A549 (cell line): Measurements from ENCODE around the gene NUDT14. TPM values are rescaled to one million over a fixed set of nuclear protein-coding genes. Genes with fewer than 3 reads are reported as not detected.
A peak's percentile ranks its signal among the peaks of the same experiment; 100 is the strongest.

Experiments used
- ATAC-seq, 2 experiments: fragments of 200-7000 bp in 1 of 2; fragments of >200 bp in 1 of 2; cut with Nextera tagmentation in 1 of 2; cut with Tn5 transposase in 1 of 2; 3 replicates each; pipeline versions ENCODE4 v1.8.0 to v1.9.1; 2018 to 2020; ENCODE audit warnings: mild to moderate bottlenecking in 1 of 2, moderate library complexity in 1 of 2
- CTCF ChIA-PET: fragments of 300-600 bp; sonication (Branson Sonifier 250); formaldehyde crosslinking; extraction: SDS; loops from one replicate; lab custom pipeline; 2021; ENCODE audit warnings: antibody characterized with exemption, inconsistent platforms; lab: Yijun Ruan, JAX
- POLR2A ChIA-PET: fragments of 350-600 bp; formaldehyde crosslinking; extraction: SDS; loops from one replicate; lab custom pipeline; 2021; ENCODE audit warnings: antibody characterized with exemption, inconsistent platforms; lab: Yijun Ruan, JAX
- DNase-seq, 2 experiments: peaks; one replicate each; pipeline versions ENCODE4 v3.0.0 to v3.0.0-alpha.2; 2011 to 2016; ENCODE audit warnings: low read depth in 1 of 2, low spot score in 1 of 2
- FAIRE-seq: peaks from 2 replicates; lab custom pipeline; 2011; peaks lifted over from hg19 to GRCh38; lab: Jason Lieb, UNC
- H3K27ac ChIP-seq, 2 experiments: fragments of >200 bp; sonication (Bioruptor Twin); formaldehyde crosslinking; 3 replicates each; pipeline ENCODE4 v1.5.1; 2016 to 2017
- H3K4me1 ChIP-seq: fragments of >200 bp; sonication (Bioruptor Twin); formaldehyde crosslinking; 3 replicates; pipeline ENCODE4 v1.6.1; 2016
- H3K4me2 ChIP-seq: fragments of >200 bp; sonication (Bioruptor Twin); formaldehyde crosslinking; 3 replicates; pipeline ENCODE4 v1.6.1; 2016
- H3K4me3 ChIP-seq: fragments of >200 bp; sonication (Bioruptor Twin); formaldehyde crosslinking; 3 replicates; pipeline ENCODE4 v1.5.1; 2016
- H3K9me3 ChIP-seq: fragments of >200 bp; sonication (Bioruptor Twin); formaldehyde crosslinking; 3 replicates; pipeline ENCODE4 v1.6.1; 2016
- BCL3 ChIP-seq: fragments of >200 bp; sonication (Bioruptor Twin); formaldehyde crosslinking; IDR thresholded peaks from 3 replicates; pipeline ENCODE4 v1.6.1; 2016
- CBX2 ChIP-seq: fragments of 200-600 bp; sonication (generic); IDR thresholded peaks from 2 replicates; pipeline ENCODE4 v1.6.1; 2016; ENCODE audit warnings: low read depth, mild to moderate bottlenecking, borderline replicate concordance
- CHD2 ChIP-seq: fragments of 150-350 bp; IDR thresholded peaks from 2 replicates; pipeline ENCODE4 v1.6.1; 2014; ENCODE audit warnings: low read length; ENCODE audit not compliant: partially characterized antibody
- ESRRA ChIP-seq: fragments of 150-350 bp; IDR thresholded peaks from 2 replicates; pipeline ENCODE4 v1.6.1; 2014; ENCODE audit warnings: mild to moderate bottlenecking, low read length, borderline replicate concordance
- FOSB ChIP-seq: fragments of 250-450 bp; sonication (Bioruptor Pico); IDR thresholded peaks from 2 replicates; pipeline ENCODE4 v1.5.0; 2020; ENCODE audit warnings: mild to moderate bottlenecking, moderate library complexity
- HEYL ChIP-seq: fragments of 250-450 bp; sonication (Bioruptor Pico); IDR thresholded peaks from 2 replicates; pipeline ENCODE4 v1.8.0; 2021; ENCODE audit warnings: mild to moderate bottlenecking, moderate library complexity
- HMGXB4 ChIP-seq: fragments of 250-450 bp; sonication (Bioruptor Pico); IDR thresholded peaks from 2 replicates; pipeline ENCODE4 v1.5.0; 2021; ENCODE audit warnings: mild to moderate bottlenecking, moderate library complexity, borderline replicate concordance
- MAX ChIP-seq: IDR thresholded peaks from 2 replicates; pipeline ENCODE4 v1.6.1; 2012
- MYC ChIP-seq: IDR thresholded peaks from 2 replicates; pipeline ENCODE4 v1.6.1; 2012; ENCODE audit warnings: mild to moderate bottlenecking, inconsistent platforms, low read length, improper control_type of control experiment, borderline replicate concordance
- NFE2L2 ChIP-seq: fragments of 150-350 bp; conservative IDR thresholded peaks from 2 replicates; pipeline ENCODE4 v1.6.1; 2014; ENCODE audit warnings: low read length
- NPAS2 ChIP-seq: fragments of 250-450 bp; sonication (Bioruptor Pico); IDR thresholded peaks from 2 replicates; pipeline ENCODE4 v1.8.0; 2022; ENCODE audit warnings: mild to moderate bottlenecking, moderate library complexity, borderline replicate concordance
- RCOR1 ChIP-seq: fragments of 150-350 bp; IDR thresholded peaks from 2 replicates; pipeline ENCODE4 v1.6.1; 2014; ENCODE audit warnings: antibody characterized with exemption, low read length, low read depth
- SMC3 ChIP-seq: fragments of >200 bp; sonication (Bioruptor Twin); formaldehyde crosslinking; IDR thresholded peaks from 3 replicates; pipeline ENCODE4 v1.6.1; 2018; ENCODE audit warnings: inconsistent platforms
- TFCP2L1 ChIP-seq: fragments of 250-450 bp; sonication (Bioruptor Pico); IDR thresholded peaks from 2 replicates; pipeline ENCODE4 v1.5.0; 2021; ENCODE audit warnings: mild to moderate bottlenecking
- TP53 ChIP-seq: fragments of 250-450 bp; sonication (Bioruptor Pico); IDR thresholded peaks from 2 replicates; pipeline ENCODE4 v1.5.0; 2021; ENCODE audit warnings: mild to moderate bottlenecking, moderate library complexity
- ZFP36 ChIP-seq: fragments of 450-650 bp; IDR thresholded peaks from 2 replicates; pipeline ENCODE4 v1.6.1; 2014; ENCODE audit warnings: borderline replicate concordance; ENCODE audit not compliant: partially characterized antibody
- WGBS: methylation state at CpG from one replicate; pipeline ENCODE4 v1.1.6; 2017; ENCODE audit errors: missing lambda C conversion rate; 5-methylcytosine and 5-hydroxymethylcytosine counted together
- polyA plus RNA-seq, 4 experiments: library from polyadenylated mRNA; depleted of rRNA in 3 of 4; stranded (reverse); fragments of >200 nt; fragmentation: RNase III in 1 of 4; extraction: RNeasy Plus Mini Kit Qiagen cat#74134 plus additional on column Dnase treatment in 1 of 4; gene quantifications; 2 replicates in 3 of 4; 3 replicates in 1 of 4; pipeline ENCODE4 v1.2.3, GENCODE V29; 2011 to 2017

NUDT14 gene
- polyA plus RNA-seq, 2 of the 4 experiments (the other 2 are of a cell fraction) = 12.6 to 30.7 TPM

GRCh38 chr14:105195051-105195450 lies 13.9 kb upstream of the NUDT14 start (continued):
- TF ChIP-seq BCL3 (no peak), HEYL (CRISPR knock-in tag) (no peak), NFE2L2 (no peak), RCOR1 (no peak), TP53 (CRISPR knock-in tag) (no peak), MYC (no peak)
- TF ChIP-seq, all 56 proteins: peak for 0

- 47% methylated on average over 17 of the region's 17 CpGs for WGBS
- no peak overlapping the region for H3K4me3 ChIP-seq
- FAIRE-seq (no peak), DNase-seq (no peak), ATAC-seq (peak; percentile 8; a peak in 3 of 6 replicates)
- H3K27ac ChIP-seq = peak overlapping the region in 1 of 2 experiments; percentile 71; a peak in 2 of 6 replicates
- ChIA-PET CTCF (interaction anchor here (1.2 to 4.5 kb wide), 5 partner anchors 10 to 88 kb away, joined by 3 to 26 read pairs (median 4); no protein-coding TSS in a partner anchor), POLR2A (interaction anchor here (1.1 kb wide), 1 partner anchor 107 kb away, joined by 4 read pairs; no protein-coding TSS in a partner anchor)
- peak overlapping the region; percentile 39 for H3K4me2 ChIP-seq
- TF ChIP-seq CHD2 (no peak), SMC3 (no peak), HMGXB4 (CRISPR knock-in tag) (no peak), ESRRA (no peak), NPAS2 (no peak), CBX2 (no peak), MAX (no peak), BCL3 (no peak), MYC (no peak), NFE2L2 (no peak), FOSB (no peak), TFCP2L1 (CRISPR knock-in tag) (no peak)
- peaks cover 32% of the 10 kb centered on the region for H3K4me1 ChIP-seq
- no peaks in the 10 kb centered on the region for H3K9me3 ChIP-seq
Observed at GRCh38 chr14:105193916-105194782, 13.0 kb upstream of the NUDT14 start.

GRCh38 chr14:105192866-105193731 lies 12.0 kb upstream of the NUDT14 start:
- H3K27ac ChIP-seq = peak overlapping the region in 1 of 2 experiments; percentile 71; a peak in 3 of 6 replicates
- DNase-seq (no peak), ATAC-seq (peak in 1 of 2 experiments; percentile 8; a peak in 3 of 6 replicates), FAIRE-seq (no peak)
- ChIA-PET POLR2A (no interaction called here), CTCF (interaction anchor here (2.9 to 4.5 kb wide), 2 partner anchors 11 to 89 kb away, joined by 15 to 26 read pairs; no protein-coding TSS in a partner anchor)
- TF ChIP-seq ZFP36 (peak; percentile 66), RCOR1 (no peak)
- 46% methylated on average over 16 of the region's 29 CpGs for WGBS
- H3K4me1 ChIP-seq = peaks cover 28% of the 10 kb centered on the region
- H3K4me2 ChIP-seq = no peak overlapping the region; the same call in 2 of the 3 replicates
- H3K9me3 ChIP-seq = peaks cover 7% of the 10 kb centered on the region
- no peak overlapping the region for H3K4me3 ChIP-seq
